ENCODE data around the gene OR1K1. TPM values are rescaled to one million over a fixed set of nuclear protein-coding genes. Genes with fewer than 3 reads are reported as not detected.
"Not testable (repeated sequence)": the region's sequence is repeated elsewhere in the genome, so short reads cannot be mapped to it uniquely, and the experiment has no call there.

OR1K1 gene
- total RNA-seq, 1 donor = not detected

- no peak overlapping the region for H3K4me3 ChIP-seq (ENCODE audit: low read depth, low read length)
- TF ChIP-seq CTCF (IDR thresholded peaks at IDR 0.05; ENCODE audit: insufficient read depth, low read length) = no peak
Observed at GRCh38 chr9:122791872-122792669, 7.9 kb upstream of the OR1K1 start.

GRCh38 chr9:122797316-122798063 lies 2.4 kb upstream of the OR1K1 start:
- no peak for DNase-seq (ENCODE audit: low read depth)
- no peak overlapping the region for H3K4me3 ChIP-seq (ENCODE audit: low read depth, low read length)
- TF ChIP-seq CTCF (IDR thresholded peaks at IDR 0.05; ENCODE audit: insufficient read depth, low read length) = no peak

More at GRCh38 chr9:122791872-122792669, 7.9 kb upstream of the OR1K1 start:
- no peak for DNase-seq (ENCODE audit: low read depth)

- no peak for TF ChIP-seq CTCF (IDR thresholded peaks at IDR 0.05; ENCODE audit: insufficient read depth, low read length)
- no peak overlapping the region for H3K4me3 ChIP-seq (ENCODE audit: low read depth, low read length)
- DNase-seq (ENCODE audit: low read depth) = no peak
Observed at GRCh38 chr9:122806661-122807060, 6.7 kb downstream of the OR1K1 start.

- DNase-seq (ENCODE audit: low read depth) = peak; percentile 81
- TF ChIP-seq CTCF (IDR thresholded peaks at IDR 0.05; ENCODE audit: insufficient read depth, low read length) = no peak
- no peak overlapping the region for H3K4me3 ChIP-seq (ENCODE audit: low read depth, low read length)
Observed at GRCh38 chr9:122807271-122807900, 7.5 kb downstream of the OR1K1 start.

GRCh38 chr9:122808141-122808540 lies 8.2 kb downstream of the OR1K1 start:
- DNase-seq (ENCODE audit: low read depth) = no peak
- H3K4me3 ChIP-seq (ENCODE audit: low read depth, low read length) = no peak overlapping the region
- TF ChIP-seq CTCF (IDR thresholded peaks at IDR 0.05; ENCODE audit: insufficient read depth, low read length) = no peak

- not testable (repeated sequence) for H3K4me3 ChIP-seq (ENCODE audit: low read depth, low read length); DNase-seq (ENCODE audit: low read depth)
Observed at GRCh38 chr9:122809261-122809660, 9.3 kb downstream of the OR1K1 start.

All from fibroblast of the aortic adventitia (primary cell).